K562 (cell line): Measurements from ENCODE around the gene LMF2.

Experiments
- CTCF ChIP-seq, 3 experiments: IDR thresholded peaks in 2 of 3; conservative IDR thresholded peaks in 1 of 3; 2 replicates each; pipeline ENCODE4 v1.5.1; 2011 to 2012; ENCODE audit warnings: low read length in 3 of 3, mild to moderate bottlenecking in 3 of 3, control low read depth in 2 of 3, improper control_type of control experiment in 1 of 3, inconsistent platforms in 1 of 3, low read depth in 1 of 3, mixed read lengths in 1 of 3, moderate library complexity in 1 of 3; ENCODE audit not compliant: insufficient read depth in 2 of 3
- ETV6 ChIP-seq, 3 experiments: fragments of 150-350 bp in 1 of 3; sonication (generic) in 1 of 3; formaldehyde crosslinking in 1 of 3; IDR thresholded peaks; 2 replicates each; pipeline versions ENCODE4 v1.6.1 to v1.8.0; 2014 to 2022; ENCODE audit warnings: borderline replicate concordance in 2 of 3, low read depth in 2 of 3, antibody characterized with exemption in 1 of 3, low read length in 1 of 3, mild to moderate bottlenecking in 1 of 3, missing genetic modification reagents in 1 of 3
- NCOA1 ChIP-seq: fragments of 450-650 bp; IDR thresholded peaks from 2 replicates; pipeline ENCODE4 v1.6.1; 2016; ENCODE audit warnings: low read depth
- NR1H2 ChIP-seq: sonication (generic); formaldehyde crosslinking; IDR thresholded peaks from 2 replicates; pipeline ENCODE4 v1.4.0; 2020; ENCODE audit warnings: mild to moderate bottlenecking, missing genetic modification reagents
- SMARCC2 ChIP-seq: fragments of 450-650 bp; IDR thresholded peaks from 2 replicates; pipeline ENCODE4 v1.6.1; 2017; ENCODE audit warnings: antibody characterized with exemption, moderate library complexity, mild to moderate bottlenecking, low read depth
- ZBTB7A ChIP-seq: IDR thresholded peaks from 2 replicates; pipeline ENCODE4 v1.6.1; 2011; ENCODE audit warnings: low read depth, mild to moderate bottlenecking, low read length, moderate library complexity, borderline replicate concordance; ENCODE audit not compliant: control insufficient read depth

GRCh38 chr22:50553310-50553709, 45.8 kb upstream of the LMF2 start:
- TF ChIP-seq ZBTB7A (no peak), ETV6 (IDR thresholded peaks at IDR 0.05; ENCODE audit: borderline replicate concordance in 1 of 2, low read depth in 2 of 2, low read length in 1 of 2) (no peak), ETV6 (CRISPR knock-in tag; IDR thresholded peaks at IDR 0.05; ENCODE audit: borderline replicate concordance) (no peak), CTCF (IDR thresholded peaks at IDR 0.05 in 2 of 3, conservative IDR thresholded peaks at IDR 0.05 in 1 of 3; ENCODE audit: insufficient read depth in 2 of 3, low read depth in 1 of 3, low read length in 3 of 3) (no peak), NR1H2 (CRISPR knock-in tag) (no peak), SMARCC2 (no peak), NCOA1 (no peak)
